HG03280 (cell line): Measurements from ENCODE around the gene RCAN1.
"Not testable (repeated sequence)": the region's sequence is repeated elsewhere in the genome, so short reads cannot be mapped to it uniquely, and the experiment has no call there.

Source experiments
- ATAC-seq: cut with Tn5 transposase; IDR thresholded peaks from one replicate; pipeline ENCODE4 v1.9.1; 2021; ENCODE audit warnings: mild to moderate bottlenecking, moderate library complexity; ENCODE audit not compliant: unreplicated experiment

The RCAN1 gene

DNA sequence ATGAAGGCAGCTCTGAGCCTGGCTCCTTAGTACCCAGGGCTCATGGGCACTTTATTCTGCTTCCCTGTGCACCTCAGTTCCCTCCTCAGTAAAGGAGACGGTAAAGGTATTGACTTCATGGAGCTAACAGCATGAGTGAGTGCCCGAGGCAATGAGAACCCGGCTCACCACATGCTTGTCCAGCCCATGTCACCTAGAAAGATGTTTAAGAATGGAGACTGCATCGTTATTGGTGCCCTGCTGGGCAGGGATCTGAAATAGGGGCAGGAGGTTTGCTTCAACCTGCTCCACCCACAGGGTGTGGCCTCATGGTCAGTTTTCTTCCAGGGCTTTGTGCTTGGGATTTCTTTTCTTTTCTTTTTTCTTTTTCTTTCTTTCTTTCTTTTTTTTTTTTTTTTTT, 95.9 kb downstream of the RCAN1 start:
- ATAC-seq = no peak

DNA sequence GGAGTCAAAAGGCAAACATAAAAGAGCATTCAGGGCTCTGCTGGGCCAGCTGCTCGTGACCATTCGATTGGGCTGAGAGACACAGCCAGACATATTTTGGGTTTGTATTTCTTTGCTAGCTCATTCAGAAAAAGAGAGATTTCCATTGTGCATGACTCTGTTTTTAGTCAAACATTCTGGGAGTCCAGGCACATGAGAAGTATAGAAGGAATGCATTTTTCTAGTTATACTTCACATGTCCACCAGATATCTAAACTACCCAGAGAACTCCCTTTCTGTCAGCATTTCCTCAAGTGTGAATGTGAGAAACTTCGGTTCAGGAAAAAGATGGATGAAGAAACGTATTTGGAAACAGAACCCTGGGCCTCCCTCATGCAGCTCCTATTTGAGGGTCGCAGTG, 96.6 kb downstream of the RCAN1 start:
- no peak for ATAC-seq

DNA sequence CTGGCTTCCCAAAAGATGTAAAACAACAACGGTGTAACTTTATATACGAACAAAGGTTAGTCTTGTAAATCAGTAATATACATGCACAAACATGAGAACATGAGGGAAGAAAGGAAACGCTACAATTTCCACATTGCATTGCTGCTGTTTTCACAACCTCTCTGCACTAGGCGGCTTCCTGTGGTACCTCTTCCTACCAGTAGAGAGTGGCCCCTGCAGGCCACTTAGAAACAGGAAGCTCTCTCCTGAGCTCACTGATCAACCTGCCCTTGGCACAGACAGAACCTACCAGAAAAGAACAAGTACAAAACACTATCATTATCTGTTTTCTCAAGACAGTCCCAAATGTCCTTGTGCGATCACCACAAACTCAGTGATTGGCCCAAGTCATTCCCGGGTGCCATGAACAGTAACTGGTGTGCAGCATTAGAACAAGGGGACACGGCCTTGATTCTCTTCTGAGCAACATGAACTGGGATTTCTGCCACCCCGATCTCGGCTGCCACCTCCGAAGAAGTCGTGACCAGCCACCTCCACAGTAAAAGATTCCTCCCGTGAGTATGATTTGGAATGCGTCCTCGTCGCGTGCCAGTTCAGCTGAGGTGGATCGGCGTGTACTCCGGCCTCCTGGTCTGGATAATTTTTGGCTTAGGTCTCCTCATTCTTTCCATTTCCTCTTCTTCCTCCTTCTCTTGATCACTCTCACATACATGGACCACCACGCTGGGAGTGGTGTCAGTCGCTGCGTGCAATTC, 97.2 kb downstream of the RCAN1 start:
- ATAC-seq = no peak

DNA sequence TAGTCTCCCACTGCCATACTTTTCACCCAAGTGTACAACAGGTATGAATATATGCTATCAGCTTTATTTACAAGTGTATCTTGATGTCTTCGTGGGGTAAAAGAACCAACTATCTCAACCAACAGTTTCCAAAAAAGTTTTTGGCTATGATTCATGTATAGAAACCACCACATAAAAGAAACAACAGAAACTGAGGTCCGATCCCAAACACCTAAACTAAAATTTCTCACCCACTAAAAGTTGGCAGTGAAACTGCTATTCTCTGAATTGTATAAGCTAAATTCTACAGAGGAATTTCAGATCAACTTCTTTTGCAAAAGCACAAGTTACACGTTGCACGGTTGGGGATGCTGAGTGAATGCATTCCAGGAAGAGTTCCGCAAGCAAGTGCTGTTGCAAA, 97.9 kb downstream of the RCAN1 start:
- no peak for ATAC-seq

DNA sequence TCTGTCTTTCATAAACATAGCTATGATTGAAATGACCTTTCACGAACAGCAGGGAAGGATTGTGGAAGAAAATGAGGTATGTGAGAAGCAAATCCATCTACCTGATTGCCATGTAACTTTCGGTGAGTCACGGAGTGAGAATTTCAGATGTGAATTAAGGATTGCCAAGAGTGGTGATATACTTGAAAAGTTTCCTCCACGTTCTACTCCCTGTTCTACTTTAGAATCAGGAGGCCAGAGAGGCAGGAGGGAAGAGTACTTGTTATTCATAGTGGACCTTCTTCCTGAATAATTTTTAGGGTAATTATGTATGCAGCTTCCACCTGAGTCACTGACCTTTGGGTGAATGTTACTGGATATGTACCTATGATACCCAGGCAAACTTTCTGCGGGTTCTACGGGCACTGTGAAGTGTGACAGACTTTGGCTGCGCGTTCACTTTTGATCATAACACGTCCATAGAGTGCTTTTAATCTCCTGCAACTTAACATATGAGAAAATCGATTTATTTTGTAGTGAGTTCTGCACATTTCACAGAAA, 100.3 kb downstream of the RCAN1 start:
- ATAC-seq = no peak

DNA sequence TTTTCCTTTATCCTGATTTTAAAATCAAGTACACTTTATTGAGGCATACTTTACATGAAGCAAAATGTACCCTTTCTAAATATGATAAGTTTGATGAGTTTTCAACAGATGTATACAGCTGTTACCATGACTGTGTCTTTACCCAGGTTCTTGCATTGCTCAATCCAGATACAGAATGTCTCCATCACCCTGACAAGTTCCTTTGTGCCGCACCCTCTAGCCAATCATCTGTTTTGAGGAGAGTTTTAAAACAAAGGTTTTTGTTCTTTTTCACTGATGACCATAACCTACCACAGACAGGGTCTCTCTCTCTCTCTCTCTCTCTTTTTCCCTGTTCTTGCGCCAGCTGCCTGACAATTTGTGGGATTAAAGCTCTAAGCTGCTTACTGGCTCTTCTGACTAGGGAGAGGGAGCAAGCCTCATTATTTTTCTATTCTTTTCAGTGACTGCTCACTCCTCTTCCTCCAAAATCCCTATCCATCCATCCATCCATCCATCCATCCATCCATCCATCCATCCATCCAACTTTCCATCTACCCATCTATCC, 101.7 kb downstream of the RCAN1 start:
- ATAC-seq = no peak

DNA sequence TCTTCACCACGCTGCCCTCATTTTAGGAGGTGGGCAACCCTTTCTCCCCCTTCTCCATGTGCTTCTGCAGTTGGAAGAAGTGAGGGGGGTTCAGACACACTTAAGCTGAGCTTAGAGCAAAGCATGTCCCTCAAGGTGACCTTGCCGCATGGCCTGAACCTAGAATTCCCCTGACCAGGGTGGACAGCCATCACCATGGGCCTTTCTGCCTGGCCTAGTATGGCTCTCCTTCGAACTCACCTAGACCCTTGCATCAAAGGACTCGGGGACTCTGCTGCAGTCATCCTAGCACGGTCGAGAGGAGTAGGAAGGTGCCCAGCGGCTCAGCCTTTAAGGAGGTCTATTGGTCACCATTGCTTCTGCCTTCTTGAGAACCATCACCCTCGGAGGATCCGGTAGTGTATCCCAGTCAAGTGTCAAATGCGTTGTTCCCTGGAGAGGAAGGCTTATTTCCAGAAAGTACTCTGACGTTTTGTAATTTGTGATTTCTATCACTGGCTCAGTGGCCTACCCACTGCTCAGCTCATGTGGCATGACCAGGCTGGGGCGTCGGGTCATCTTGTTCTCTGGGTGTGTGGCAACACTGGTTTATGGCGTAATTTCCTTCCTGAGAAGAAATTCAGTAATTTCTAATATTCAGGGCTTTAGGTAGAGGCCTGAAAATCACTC, 103.0 kb downstream of the RCAN1 start, which contains the start of gene KCNE1:
Gene KCNE1, minus strand, starts transcription at position 424 of the 669 bp plus-strand sequence. CDS start 62,576 bp downstream, outside the sequence.
- ATAC-seq = no peak

DNA sequence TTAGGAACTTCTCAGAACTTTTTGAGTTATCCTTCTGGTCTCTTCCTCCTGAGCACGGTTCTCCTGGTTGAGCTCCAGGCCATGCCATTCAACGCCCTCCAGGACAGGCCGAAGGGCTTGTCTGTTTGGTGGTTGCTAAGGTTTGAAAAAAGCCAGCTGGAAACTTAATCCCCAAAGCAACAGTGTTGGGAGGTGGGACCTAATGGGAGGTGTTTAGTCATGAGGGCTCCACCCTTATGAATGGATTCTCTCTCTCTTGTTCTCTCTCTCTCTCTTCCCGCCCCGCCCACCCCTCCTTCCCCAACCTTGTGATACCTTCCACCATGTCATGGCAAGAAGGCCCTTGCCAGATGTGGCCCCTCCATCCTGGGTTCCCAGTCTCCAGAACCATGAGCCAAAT, 103.7 kb downstream of the RCAN1 start:
- ATAC-seq = no peak

DNA sequence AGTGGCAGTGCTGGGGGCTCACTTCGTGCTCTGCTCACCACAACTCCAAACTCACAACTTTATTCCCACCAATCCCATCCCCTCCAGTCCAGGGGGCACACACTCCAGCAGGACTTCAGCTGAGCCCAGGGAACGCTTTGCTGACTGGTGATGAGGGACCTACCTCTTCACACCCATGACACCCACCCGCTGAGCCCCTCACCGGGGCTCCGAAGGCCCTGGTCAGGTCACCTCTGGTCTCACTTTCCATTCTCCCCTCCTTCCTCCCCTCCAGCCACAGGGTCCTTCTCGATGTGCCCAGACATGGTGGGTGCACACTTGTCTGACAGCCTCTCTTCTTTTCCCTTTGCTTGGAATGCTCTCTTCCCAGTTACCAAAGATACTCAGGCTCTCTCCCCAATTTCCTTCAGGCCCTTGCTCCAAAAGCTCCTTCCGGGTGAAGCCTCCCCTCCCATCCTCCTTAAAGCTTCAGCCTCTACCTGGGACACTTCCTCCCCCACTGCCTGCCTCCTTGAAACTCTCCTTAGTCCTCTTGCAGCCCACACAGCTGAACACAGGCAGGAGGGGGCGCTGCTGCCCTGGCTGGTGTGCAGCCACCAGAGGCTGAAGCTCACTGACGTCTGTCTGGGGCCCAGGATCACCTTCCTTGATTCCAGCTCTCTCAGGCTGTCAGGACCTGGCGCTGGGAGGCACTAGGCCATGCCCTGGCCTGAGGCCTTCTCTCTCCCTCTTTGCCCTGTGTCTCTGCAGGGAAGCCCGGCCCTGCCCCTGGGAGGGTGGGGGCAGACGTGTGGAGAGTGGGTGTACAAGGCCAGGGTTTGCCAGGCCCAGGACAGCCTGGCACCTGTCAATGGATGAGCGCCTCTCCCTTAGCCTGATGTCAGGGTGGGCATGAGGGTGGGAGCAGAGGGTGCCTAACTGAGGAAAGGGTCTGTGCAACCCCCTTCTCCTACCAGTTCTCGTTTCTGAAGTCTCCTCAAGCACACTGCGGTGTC, 104.5 kb downstream of the RCAN1 start:
- no peak for ATAC-seq

DNA sequence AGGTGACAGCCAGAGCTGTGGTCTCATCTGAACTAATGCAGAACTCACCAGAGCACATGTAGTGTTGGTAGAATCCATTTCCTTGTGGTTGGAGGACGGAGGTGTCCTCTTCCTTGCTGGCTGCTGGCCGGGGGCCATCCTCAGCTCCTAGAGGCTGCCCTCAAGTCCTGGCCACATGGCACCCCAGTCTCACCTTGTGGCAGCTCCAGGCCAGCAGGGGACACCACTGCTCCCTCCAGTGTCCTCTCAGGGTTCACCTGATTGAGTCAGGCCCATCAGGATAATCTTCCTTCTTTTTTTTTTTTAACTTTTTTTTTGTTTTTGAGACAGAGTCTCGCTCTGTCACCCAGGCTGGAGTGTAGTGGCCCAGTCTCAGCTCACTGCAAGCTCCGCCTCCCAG, 105.8 kb downstream of the RCAN1 start:
- no peak for ATAC-seq

DNA sequence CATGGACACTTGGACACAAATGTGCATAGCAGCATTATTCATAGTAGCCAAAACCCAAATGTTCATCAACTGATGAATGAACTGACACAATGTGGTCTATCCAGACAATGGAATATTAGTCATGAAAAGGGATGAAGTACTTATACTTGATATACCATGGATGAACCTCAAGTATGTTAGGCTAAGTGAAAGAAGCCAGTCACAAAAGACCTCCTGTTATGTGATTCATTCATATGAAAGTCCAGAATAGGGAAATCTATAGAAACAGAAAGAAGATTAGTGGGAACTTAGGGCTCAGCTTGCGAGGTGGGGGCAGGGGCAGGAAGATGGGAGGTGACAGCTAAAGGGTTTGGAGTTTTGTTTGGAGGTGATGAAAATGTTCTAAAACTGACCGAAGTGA, 110.3 kb downstream of the RCAN1 start:
- ATAC-seq = no peak

DNA sequence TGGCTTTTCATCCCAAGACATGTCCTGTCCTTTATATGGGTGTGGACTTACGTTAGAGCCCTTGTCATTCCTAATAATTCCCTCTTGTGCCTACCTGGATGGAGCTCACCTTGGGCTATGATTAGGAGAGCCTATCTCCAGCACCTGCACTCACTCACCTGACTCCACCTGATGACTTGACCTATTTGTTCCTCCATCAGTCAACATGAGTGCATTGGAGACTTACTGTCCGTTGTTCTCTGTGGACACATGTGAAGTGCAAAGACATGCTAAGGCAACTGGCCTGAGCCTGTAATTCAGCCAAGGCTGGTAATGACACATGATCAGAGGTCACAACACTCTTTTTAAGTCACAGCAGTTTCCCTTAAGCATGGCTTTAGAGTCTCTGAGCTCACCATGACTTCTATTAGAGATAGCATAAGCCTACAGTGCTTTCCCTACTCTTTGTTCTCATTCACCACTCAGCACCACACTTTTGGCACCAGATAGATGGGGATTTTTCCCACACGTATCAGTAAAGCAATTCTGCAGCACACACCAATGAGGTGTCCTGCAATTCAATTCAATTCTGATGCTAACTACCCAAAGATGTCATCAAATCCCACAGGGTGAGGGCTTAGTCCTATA, 112.3 kb downstream of the RCAN1 start:
- ATAC-seq = no peak

DNA sequence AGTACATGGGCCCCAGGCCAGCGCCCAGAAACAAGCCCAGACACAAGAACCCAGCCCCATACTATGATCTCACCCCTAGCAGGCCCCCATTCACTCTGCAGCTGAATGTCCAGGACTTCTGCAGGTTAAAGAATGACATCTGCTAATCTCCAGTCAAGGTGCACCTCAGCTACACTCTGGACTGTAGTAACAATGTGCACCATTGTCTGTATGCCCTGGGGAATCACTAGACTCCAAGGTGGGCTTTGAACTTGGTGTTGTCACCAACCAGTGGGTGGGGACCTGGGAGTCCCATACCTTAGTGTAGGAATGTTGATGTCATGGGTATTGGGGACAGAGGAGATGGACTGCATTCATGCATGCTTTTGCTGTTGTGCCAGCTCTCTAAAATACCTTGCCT, 113.2 kb downstream of the RCAN1 start:
- no peak for ATAC-seq

DNA sequence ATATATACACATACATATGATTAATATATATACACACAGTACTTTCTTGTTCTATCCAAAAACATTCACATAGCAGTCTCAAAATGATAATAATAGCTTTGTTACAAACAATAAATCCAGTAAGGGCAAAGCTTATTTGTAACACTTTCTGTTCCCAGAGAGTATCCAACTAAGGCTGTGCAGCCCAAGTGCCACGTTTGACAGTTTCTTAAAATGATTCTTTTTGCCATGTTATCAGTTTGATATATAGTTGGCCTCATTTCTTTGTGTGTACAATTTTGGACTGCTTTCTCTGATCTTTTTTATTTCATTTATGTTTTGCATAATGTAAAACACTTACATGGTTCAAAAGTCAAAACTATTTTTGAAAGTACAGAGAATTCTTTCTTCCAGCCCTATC, 114.7 kb downstream of the RCAN1 start:
- ATAC-seq = no peak

DNA sequence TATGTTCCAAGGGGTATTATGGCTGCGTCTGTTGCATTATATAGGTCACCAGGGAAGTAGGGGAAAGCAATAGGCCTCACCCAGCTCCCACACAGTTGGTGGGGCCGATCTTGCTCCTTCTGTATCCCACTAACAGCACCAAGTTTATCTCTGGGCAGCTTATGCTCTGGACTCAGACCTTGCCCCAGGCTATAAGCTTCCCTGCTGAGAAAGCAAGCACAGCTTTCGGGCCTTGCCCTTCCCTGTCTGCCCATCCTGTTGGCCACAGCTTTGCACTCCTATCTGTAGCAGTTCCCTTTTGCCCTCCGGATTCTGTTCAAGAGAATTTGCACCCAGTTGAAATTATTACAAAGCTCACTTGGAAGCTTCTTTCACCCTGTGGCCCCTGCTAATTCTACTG, 115.8 kb downstream of the RCAN1 start:
- ATAC-seq = no peak

DNA sequence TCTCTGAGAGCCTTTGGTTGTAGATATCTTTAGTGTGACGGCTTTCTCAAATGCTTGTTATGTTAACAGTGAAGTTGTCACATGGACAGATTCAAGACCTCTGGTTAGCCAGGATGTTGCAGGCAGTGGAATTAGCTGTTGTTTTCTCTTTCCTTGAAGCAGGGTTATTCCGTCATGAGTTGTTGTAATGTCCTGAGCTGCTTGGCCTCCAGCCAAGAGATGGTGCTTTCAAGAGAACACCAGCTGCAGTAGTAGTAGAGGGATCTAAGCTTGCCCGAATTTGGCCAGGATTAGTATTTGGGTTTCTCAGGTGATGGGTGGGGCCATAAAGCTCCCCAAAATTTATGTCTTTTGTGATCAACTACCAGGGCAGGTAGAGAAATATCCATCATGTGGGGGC, 116.3 kb downstream of the RCAN1 start:
- no peak for ATAC-seq

DNA sequence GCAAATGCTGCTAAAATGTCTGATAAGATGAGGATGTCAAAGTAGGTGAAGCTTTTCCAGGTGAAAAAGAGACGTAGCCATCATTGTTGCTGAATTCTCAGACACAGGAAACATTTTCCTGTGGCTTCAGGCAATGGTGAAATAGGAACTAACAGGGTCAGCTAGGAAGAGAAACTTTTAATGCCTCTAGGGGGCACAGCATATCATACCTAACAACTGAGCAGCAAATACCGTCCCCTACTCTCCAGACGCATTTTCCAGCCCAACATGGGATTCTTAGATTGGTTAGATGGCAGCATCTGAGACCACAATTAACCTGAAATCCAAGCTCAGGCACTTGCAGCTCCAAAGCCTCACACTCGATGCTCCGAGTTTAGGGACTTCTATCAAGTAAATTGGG, 131.1 kb downstream of the RCAN1 start:
- ATAC-seq = not testable (repeated sequence)

DNA sequence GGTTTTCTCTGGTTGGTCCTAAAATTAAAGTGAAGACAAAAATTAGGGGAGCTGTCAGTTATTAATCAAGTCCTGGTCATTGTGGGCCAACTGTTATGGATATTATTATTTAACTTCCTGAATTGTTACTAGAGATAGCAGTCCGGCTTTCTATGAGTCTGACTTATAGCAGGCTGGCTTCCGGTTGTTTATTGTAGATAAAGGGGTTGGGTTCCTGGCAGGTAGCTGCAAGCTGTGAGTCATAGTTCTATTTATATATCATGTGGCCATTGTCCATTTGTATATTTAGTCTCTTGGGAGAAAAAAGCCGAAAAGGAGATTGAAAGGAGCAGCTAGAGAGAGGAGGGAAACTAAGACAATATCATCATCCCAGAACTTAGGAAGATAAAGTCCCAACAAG, 131.5 kb downstream of the RCAN1 start:
- not testable (repeated sequence) for ATAC-seq

DNA sequence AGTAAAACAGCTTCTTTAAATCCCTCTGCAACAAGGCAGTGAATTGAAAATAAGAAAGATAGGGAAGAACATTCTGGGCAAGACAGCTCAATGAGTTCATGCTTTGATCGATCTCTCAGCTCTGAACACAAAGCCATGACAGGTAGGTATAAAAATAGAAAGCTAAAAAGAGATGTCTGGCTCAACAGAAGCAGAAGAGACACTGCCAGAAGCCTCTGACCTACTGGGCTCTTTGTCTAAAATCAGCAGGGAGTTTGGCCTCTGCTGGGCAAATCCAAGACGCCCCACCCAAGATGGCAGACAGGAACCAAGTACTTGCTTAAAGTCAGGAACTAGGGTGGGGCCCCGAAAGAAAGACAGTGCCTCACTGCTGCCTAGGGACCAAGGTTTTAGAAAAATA, 147.6 kb downstream of the RCAN1 start:
- ATAC-seq = not testable (repeated sequence)
